ENCODE measurements around the gene CASQ1. TPM values are rescaled to one million over a fixed set of nuclear protein-coding genes. Genes with fewer than 3 reads are reported as not detected.

Gene CASQ1
- total RNA-seq, 4 donors from 2014 or later: 0.95 TPM; not detected in 3

- 90 to 93% methylated on average over 7 of the region's 7 CpGs for WGBS, 2 donors
- intact Hi-C loops (cut with DNase I): no loop called here
- no peak for DNase-seq
- Histone ChIP-seq H3K36me3 (no peaks in the 10 kb centered on the region), H3K4me3 (no peak overlapping the region), H3K27ac (no peak overlapping the region), H3K9me3 (no peaks in the 10 kb centered on the region), H3K4me1 (peaks cover 0 to 10% (median 0%) of the 10 kb centered on the region in 3 donors), H3K27me3 (no peaks in the 10 kb centered on the region)
- TF ChIP-seq, protein P1, sequence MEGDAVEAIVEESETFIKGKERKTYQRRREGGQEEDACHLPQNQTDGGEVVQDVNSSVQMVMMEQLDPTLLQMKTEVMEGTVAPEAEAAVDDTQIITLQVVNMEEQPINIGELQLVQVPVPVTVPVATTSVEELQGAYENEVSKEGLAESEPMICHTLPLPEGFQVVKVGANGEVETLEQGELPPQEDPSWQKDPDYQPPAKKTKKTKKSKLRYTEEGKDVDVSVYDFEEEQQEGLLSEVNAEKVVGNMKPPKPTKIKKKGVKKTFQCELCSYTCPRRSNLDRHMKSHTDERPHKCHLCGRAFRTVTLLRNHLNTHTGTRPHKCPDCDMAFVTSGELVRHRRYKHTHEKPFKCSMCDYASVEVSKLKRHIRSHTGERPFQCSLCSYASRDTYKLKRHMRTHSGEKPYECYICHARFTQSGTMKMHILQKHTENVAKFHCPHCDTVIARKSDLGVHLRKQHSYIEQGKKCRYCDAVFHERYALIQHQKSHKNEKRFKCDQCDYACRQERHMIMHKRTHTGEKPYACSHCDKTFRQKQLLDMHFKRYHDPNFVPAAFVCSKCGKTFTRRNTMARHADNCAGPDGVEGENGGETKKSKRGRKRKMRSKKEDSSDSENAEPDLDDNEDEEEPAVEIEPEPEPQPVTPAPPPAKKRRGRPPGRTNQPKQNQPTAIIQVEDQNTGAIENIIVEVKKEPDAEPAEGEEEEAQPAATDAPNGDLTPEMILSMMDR (IDR thresholded peaks at IDR 0.05): no peak
- no peak for TF ChIP-seq POLR2A (IDR thresholded peaks at IDR 0.05)
Measured at GRCh38 chr1:160186246-160186645, 4.1 kb upstream of the CASQ1 start.

DNA sequence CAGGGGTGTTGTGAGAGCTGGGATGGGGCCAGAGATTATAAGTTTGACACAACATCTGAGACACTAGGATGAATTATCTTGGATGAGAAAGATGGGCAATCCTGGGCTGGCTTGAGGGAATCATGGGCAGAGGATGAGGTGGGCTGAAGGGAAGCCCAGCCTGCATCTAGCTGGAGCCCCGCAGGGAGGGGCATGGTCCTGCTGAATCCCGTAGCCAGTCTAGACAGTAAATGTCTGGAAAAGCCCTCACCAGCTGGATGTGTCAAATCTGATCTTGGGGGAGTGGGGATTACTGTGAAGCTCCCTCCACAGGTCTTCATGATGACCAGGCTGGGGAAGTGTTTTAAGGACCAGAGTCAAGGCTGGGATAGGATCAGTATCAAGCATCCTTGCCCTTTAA, 3.6 kb upstream of the CASQ1 start:
- 60 to 81% methylated on average over 1 to 2 of the region's 2 CpGs for WGBS, 2 donors
- Histone ChIP-seq H3K4me1 (peaks cover 0 to 10% (median 0%) of the 10 kb centered on the region in 3 donors), H3K36me3 (no peaks in the 10 kb centered on the region), H3K27ac (no peak overlapping the region), H3K9me3 (no peaks in the 10 kb centered on the region), H3K27me3 (no peaks in the 10 kb centered on the region), H3K4me3 (no peak overlapping the region)
- TF ChIP-seq POLR2A (IDR thresholded peaks at IDR 0.05): no peak
- TF ChIP-seq, protein P1 (IDR thresholded peaks at IDR 0.05): no peak
- DNase-seq: no peak
- intact Hi-C loops (cut with DNase I): no loop called here

GRCh38 chr1:160187407-160187806, 3.0 kb upstream of the CASQ1 start:
- no peaks in the 10 kb centered on the region for H3K36me3 ChIP-seq
- H3K27me3 ChIP-seq: no peaks in the 10 kb centered on the region
- no peak overlapping the region for H3K4me3 ChIP-seq
- TF ChIP-seq, protein P1 (IDR thresholded peaks at IDR 0.05): no peak
- no peak for TF ChIP-seq POLR2A (IDR thresholded peaks at IDR 0.05)
- no peak for DNase-seq
- peaks cover 0 to 10% (median 0%) of the 10 kb centered on the region in 3 donors for H3K4me1 ChIP-seq
- H3K27ac ChIP-seq: no peak overlapping the region
- 59 to 75% methylated on average over 7 of the region's 7 CpGs for WGBS, 2 donors
- intact Hi-C loops (cut with DNase I): no loop called here
- no peaks in the 10 kb centered on the region for H3K9me3 ChIP-seq

- Histone ChIP-seq H3K4me3 (no peak overlapping the region), H3K36me3 (no peaks in the 10 kb centered on the region), H3K4me1 (peaks cover 0 to 18% (median 4%) of the 10 kb centered on the region in 3 donors), H3K27ac (no peak overlapping the region), H3K9me3 (no peaks in the 10 kb centered on the region), H3K27me3 (no peaks in the 10 kb centered on the region)
- no peak for DNase-seq
- TF ChIP-seq POLR2A (IDR thresholded peaks at IDR 0.05): no peak
- TF ChIP-seq, protein P1 (IDR thresholded peaks at IDR 0.05): no peak
- 70 to 74% methylated on average over 7 of the region's 7 CpGs for WGBS, 2 donors
- intact Hi-C loops (cut with DNase I): no loop called here
Measured at GRCh38 chr1:160188341-160188740, 2.0 kb upstream of the CASQ1 start.

DNA sequence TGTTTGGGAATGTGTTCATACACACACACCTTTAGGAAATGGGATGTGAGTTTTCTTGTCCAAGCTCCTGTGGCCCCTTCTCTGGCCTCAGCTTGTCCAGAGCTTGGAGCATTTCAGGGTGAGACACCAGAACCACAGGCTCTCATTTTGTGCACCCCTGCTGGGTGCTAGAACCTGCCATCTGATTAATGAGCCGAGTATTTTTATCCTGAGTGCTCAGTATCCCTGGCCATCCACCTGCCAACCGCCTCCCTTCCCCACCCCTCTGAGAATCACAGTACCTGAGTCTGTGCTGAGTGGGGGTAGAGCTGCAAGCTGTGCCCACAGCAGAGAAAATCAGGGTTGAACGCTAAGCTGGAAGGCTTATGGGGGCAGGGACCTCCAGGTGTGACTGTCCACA, 1.4 kb downstream of the CASQ1 start:
- WGBS, 2 donors: 85% methylated on average over 2 of the region's 3 CpGs; no CpG with 5 or more reads in 1 of the 2 donors
- TF ChIP-seq, protein P1 (IDR thresholded peaks at IDR 0.05): no peak
- no peak for TF ChIP-seq POLR2A (IDR thresholded peaks at IDR 0.05)

More for the DNA sequence above, 1.4 kb downstream of the CASQ1 start:
- Histone ChIP-seq H3K36me3 (no peaks in the 10 kb centered on the region), H3K4me1 (peaks cover 0 to 22% (median 7%) of the 10 kb centered on the region in 3 donors), H3K27me3 (no peaks in the 10 kb centered on the region), H3K9me3 (no peaks in the 10 kb centered on the region), H3K27ac (no peak overlapping the region), H3K4me3 (no peak overlapping the region)
- intact Hi-C loops (cut with DNase I): no loop called here
- DNase-seq: no peak
